Prostate gland (tissue), 2 donors: ENCODE measurements around the gene PRMT5.

ENCODE experiments used
- CTCF ChIP-seq, 4 experiments: fragments of 200-600 bp in 2 of 4; fragments of 450-650 bp in 2 of 4; sonication (generic) in 2 of 4; IDR thresholded peaks; 1 replicate in 3 of 4; 2 replicates in 1 of 4; pipeline ENCODE4 v1.5.1; 2016 to 2019; ENCODE audit warnings: antibody characterized with exemption in 4 of 4, mild to moderate bottlenecking in 2 of 4, moderate library complexity in 2 of 4
- POLR2A ChIP-seq: fragments of 450-650 bp; IDR thresholded peaks from one replicate; pipeline ENCODE4 v1.6.1; 2016; ENCODE audit warnings: antibody characterized with exemption, mild to moderate bottlenecking

- no peak for TF ChIP-seq POLR2A
- no peak for TF ChIP-seq CTCF (IDR thresholded peaks at IDR 0.05)
Observed at GRCh38 chr14:22885975-22886374, 43.2 kb downstream of the PRMT5 start.
